Mucosa of stomach (tissue), 1 donor: Measurements from ENCODE around the gene ARL4D.
"Not testable (repeated sequence)": the region's sequence is repeated elsewhere in the genome, so short reads cannot be mapped to it uniquely, and the experiment has no call there.

ENCODE experiments used
- H3K27me3 ChIP-seq: one replicate; pipeline ENCODE4 v1.7.0; 2013; ENCODE audit warnings: mild to moderate bottlenecking, low read length; ENCODE audit not compliant: control insufficient read depth, insufficient read depth
- H3K36me3 ChIP-seq: one replicate; pipeline ENCODE4 v1.7.0; 2013; ENCODE audit warnings: low read length; ENCODE audit not compliant: control insufficient read depth, insufficient read depth
- H3K4me1 ChIP-seq: one replicate; pipeline ENCODE4 v1.7.0; 2013; ENCODE audit warnings: mild to moderate bottlenecking, low read length; ENCODE audit not compliant: control insufficient read depth, insufficient read depth
- H3K4me3 ChIP-seq: one replicate; pipeline ENCODE4 v1.7.0; 2013; ENCODE audit warnings: low read length
- H3K9ac ChIP-seq: one replicate; pipeline ENCODE4 v1.7.0; 2013; ENCODE audit warnings: mild to moderate bottlenecking, low read length, moderate library complexity
- H3K9me3 ChIP-seq: one replicate; pipeline ENCODE4 v1.7.0; 2013; ENCODE audit warnings: mild to moderate bottlenecking, low read length, moderate library complexity; ENCODE audit not compliant: control insufficient read depth
- donor health status: Pancreatic carcinoma.

Gene ARL4D

GRCh38 chr17:43360739-43361505, 37.9 kb upstream of the ARL4D start:
- Histone ChIP-seq H3K4me3 (peak overlapping the region; percentile 42), H3K4me1 (peaks cover 9% of the 10 kb centered on the region), H3K27me3 (no peaks in the 10 kb centered on the region), H3K9ac (peak overlapping the region; percentile 66), H3K36me3 (no peaks in the 10 kb centered on the region), H3K9me3 (no peaks in the 10 kb centered on the region)

GRCh38 chr17:43363181-43363925, 35.4 kb upstream of the ARL4D start:
- H3K9me3 ChIP-seq, result no peaks in the 10 kb centered on the region
- H3K36me3 ChIP-seq, result no peaks in the 10 kb centered on the region
- H3K4me1 ChIP-seq, result peaks cover 17% of the 10 kb centered on the region
- no peak overlapping the region for H3K9ac ChIP-seq
- H3K4me3 ChIP-seq, result no peak overlapping the region
- no peaks in the 10 kb centered on the region for H3K27me3 ChIP-seq

GRCh38 chr17:43363926-43364285, 34.9 kb upstream of the ARL4D start:
- Histone ChIP-seq H3K4me1 (peaks cover 17% of the 10 kb centered on the region), H3K9ac (no peak overlapping the region), H3K4me3 (no peak overlapping the region), H3K9me3 (no peaks in the 10 kb centered on the region), H3K36me3 (no peaks in the 10 kb centered on the region), H3K27me3 (no peaks in the 10 kb centered on the region)

GRCh38 chr17:43365356-43365755, 33.4 kb upstream of the ARL4D start:
- H3K4me3 ChIP-seq, result no peak overlapping the region
- peaks cover 18% of the 10 kb centered on the region for H3K4me1 ChIP-seq
- H3K9ac ChIP-seq, result no peak overlapping the region
- no peaks in the 10 kb centered on the region for H3K27me3 ChIP-seq
- no peaks in the 10 kb centered on the region for H3K36me3 ChIP-seq
- H3K9me3 ChIP-seq, result no peaks in the 10 kb centered on the region

GRCh38 chr17:43365921-43366320, 32.9 kb upstream of the ARL4D start:
- H3K36me3 ChIP-seq, H3K9ac ChIP-seq, H3K27me3 ChIP-seq, H3K4me3 ChIP-seq, H3K9me3 ChIP-seq: not testable (repeated sequence)
- peaks cover 18% of the 10 kb centered on the region for H3K4me1 ChIP-seq

- H3K9ac ChIP-seq, result peak overlapping the region; percentile 98
- no peaks in the 10 kb centered on the region for H3K27me3 ChIP-seq
- H3K9me3 ChIP-seq, result no peaks in the 10 kb centered on the region
- no peaks in the 10 kb centered on the region for H3K36me3 ChIP-seq
- H3K4me3 ChIP-seq, result no peak overlapping the region
- peaks cover 18% of the 10 kb centered on the region for H3K4me1 ChIP-seq
Measured at GRCh38 chr17:43366891-43367736, 31.7 kb upstream of the ARL4D start.

- peaks cover 18% of the 10 kb centered on the region for H3K4me1 ChIP-seq
- no peak overlapping the region for H3K4me3 ChIP-seq
- H3K9me3 ChIP-seq, result no peaks in the 10 kb centered on the region
- no peaks in the 10 kb centered on the region for H3K36me3 ChIP-seq
- peak overlapping the region; percentile 98 for H3K9ac ChIP-seq
- no peaks in the 10 kb centered on the region for H3K27me3 ChIP-seq
Measured at GRCh38 chr17:43367737-43368242, 31.0 kb upstream of the ARL4D start.

- peak overlapping the region; percentile 54 for H3K4me3 ChIP-seq
- no peaks in the 10 kb centered on the region for H3K9me3 ChIP-seq
- H3K27me3 ChIP-seq, result no peaks in the 10 kb centered on the region
- no peaks in the 10 kb centered on the region for H3K36me3 ChIP-seq
- peak overlapping the region; percentile 98 for H3K9ac ChIP-seq
- peaks cover 18% of the 10 kb centered on the region for H3K4me1 ChIP-seq
Measured at GRCh38 chr17:43368740-43369506, 29.9 kb upstream of the ARL4D start.

- Histone ChIP-seq H3K36me3 (no peaks in the 10 kb centered on the region), H3K4me3 (no peak overlapping the region), H3K9ac (peak overlapping the region; percentile 98)
Measured at GRCh38 chr17:43369986-43370385, 28.8 kb upstream of the ARL4D start.

GRCh38 chr17:43371227-43371821, 27.5 kb upstream of the ARL4D start:
- Histone ChIP-seq H3K4me1 (peaks cover 18% of the 10 kb centered on the region), H3K9me3 (no peaks in the 10 kb centered on the region), H3K9ac (no peak overlapping the region), H3K4me3 (no peak overlapping the region), H3K36me3 (no peaks in the 10 kb centered on the region), H3K27me3 (no peaks in the 10 kb centered on the region)

More at GRCh38 chr17:43369986-43370385, 28.8 kb upstream of the ARL4D start:
- H3K27me3 ChIP-seq, result no peaks in the 10 kb centered on the region
- no peaks in the 10 kb centered on the region for H3K9me3 ChIP-seq
- H3K4me1 ChIP-seq, result peaks cover 18% of the 10 kb centered on the region

- H3K36me3 ChIP-seq, result no peaks in the 10 kb centered on the region
- H3K27me3 ChIP-seq, result no peaks in the 10 kb centered on the region
- H3K4me3 ChIP-seq, result no peak overlapping the region
- no peak overlapping the region for H3K9ac ChIP-seq
- H3K9me3 ChIP-seq, result no peaks in the 10 kb centered on the region
- peaks cover 10% of the 10 kb centered on the region for H3K4me1 ChIP-seq
Measured at GRCh38 chr17:43372273-43372911, 26.4 kb upstream of the ARL4D start.
